ENCODE measurements around the gene GPBAR1. TPM values are rescaled to one million over a fixed set of nuclear protein-coding genes. Genes with fewer than 3 reads are reported as not detected.

The GPBAR1 gene
- total and polyA plus RNA-seq, 2 of the 8 experiments (the other 6 are each of a cell fraction or from before 2014, with no cell fraction given) = 0.32 to 0.59 TPM

DNA sequence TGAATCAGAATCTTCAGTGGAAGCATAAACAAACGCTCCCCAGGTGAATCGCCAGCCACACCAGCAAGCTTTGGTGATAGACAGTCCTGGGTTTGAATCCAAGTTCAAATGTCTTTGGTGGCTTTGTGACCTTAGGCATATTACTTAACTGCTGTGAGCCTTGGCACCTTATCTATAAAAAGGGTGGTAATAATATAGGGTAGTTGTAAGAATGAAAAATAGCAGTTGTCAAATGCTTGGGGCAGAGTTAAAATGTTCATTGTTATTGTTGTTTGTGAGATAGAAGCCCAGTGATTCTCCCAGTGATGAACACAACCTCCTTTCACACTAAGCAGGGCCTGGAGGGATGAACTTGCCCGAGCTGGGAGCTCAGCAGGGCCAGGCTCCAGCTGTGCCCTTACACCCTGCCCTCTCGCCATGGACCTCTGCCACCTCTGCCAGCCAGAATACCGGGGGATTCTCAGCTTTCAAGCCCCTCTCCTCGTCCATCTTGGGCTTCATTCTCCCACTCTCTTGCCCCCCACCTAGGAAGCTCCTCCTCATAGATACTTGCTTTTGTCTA lies 37.6 kb downstream of the GPBAR1 start:
- POLR2A ChIA-PET (ENCODE audit: partially characterized antibody) = interaction anchor here (1.6 kb wide), 1 partner anchor 99 kb away, joined by 3 read pairs; no protein-coding TSS in a partner anchor
- 0 out of 2 replicates have a peak overlapping the region, but pooled peaks have one; percentile 44 for H2BK5ac ChIP-seq (ENCODE audit: low read depth, low read length)
- H2AFZ ChIP-seq (ENCODE audit: low read length) = no peak overlapping the region
- no peak overlapping the region for H4K8ac ChIP-seq (ENCODE audit: extremely low read depth, insufficient read depth, low read length)
- peak overlapping the region; percentile 72 for H3K4ac ChIP-seq (replicated peaks; ENCODE audit: insufficient read length, low read depth, low read length)
- H4K20me1 ChIP-seq (replicated peaks in 1 of 2; ENCODE audit: control insufficient read depth in 1 of 2, insufficient read depth in 2 of 2, low read length in 2 of 2) = no peaks in the 10 kb centered on the region
- CTCF ChIA-PET (ENCODE audit: partially characterized antibody) = interaction anchor here (0.9 to 12.1 kb wide), 12 partner anchors 8 to 168 kb away, joined by 3 to 192 read pairs (median 5); partner anchors contain the start of gene CATIP
- H3K79me1 ChIP-seq (ENCODE audit: low read depth, low read length) = no peaks in the 10 kb centered on the region
- no peaks in the 10 kb centered on the region for H3K79me2 ChIP-seq (ENCODE audit: control insufficient read depth in 1 of 2, insufficient read depth in 2 of 2, low read length in 2 of 2)
- H3K27ac ChIP-seq (ENCODE audit: low read depth, low read length) = no peak overlapping the region
- H2BK15ac ChIP-seq (ENCODE audit: low read length) = no peak overlapping the region
- H3K4me3 ChIP-seq (ENCODE audit: extremely low read depth in 1 of 4, insufficient read depth in 2 of 4, low read depth in 3 of 4, low read length in 4 of 4) = no peak overlapping the region
- peaks cover 0 to 6% (median 1%) of the 10 kb centered on the region in 4 experiments; a peak in 3 of 7 replicates for H3K4me1 ChIP-seq (replicated peaks in 1 of 4; ENCODE audit: control insufficient read depth in 3 of 4, insufficient read depth in 4 of 4, low read length in 3 of 4)
- H4K91ac ChIP-seq (replicated peaks; ENCODE audit: insufficient read length, low read length) = no peak overlapping the region
- H3K23ac ChIP-seq (ENCODE audit: insufficient read length) = no peak overlapping the region
- FAIRE-seq (no peak), DNase-seq (ENCODE audit: low read depth in 1 of 2, low spot score in 2 of 2) (no peak)
- H2AK5ac ChIP-seq (ENCODE audit: low read depth, low read length) = no peak overlapping the region
- H3K36me3 ChIP-seq (ENCODE audit: control insufficient read depth in 2 of 4, insufficient read depth in 4 of 4, low read length in 3 of 4) = no peaks in the 10 kb centered on the region
- H3K14ac ChIP-seq (ENCODE audit: insufficient read length) = no peak overlapping the region
- no peak overlapping the region for H3K18ac ChIP-seq (ENCODE audit: extremely low read depth, low read length)
- H3K9ac ChIP-seq (replicated peaks in 1 of 4; ENCODE audit: extremely low read depth in 1 of 4, low read depth in 3 of 4, low read length in 3 of 4) = no peak overlapping the region
- H3K9me3 ChIP-seq (ENCODE audit: insufficient read depth in 2 of 2, low read depth in 1 of 2, low read length in 1 of 2) = no peaks in the 10 kb centered on the region
- no peak overlapping the region for H2BK20ac ChIP-seq (ENCODE audit: low read length)
- H3K56ac ChIP-seq (replicated peaks; ENCODE audit: insufficient read length, low read depth, low read length) = no peak overlapping the region
- no peaks in the 10 kb centered on the region for H3K27me3 ChIP-seq (replicated peaks in 1 of 4; ENCODE audit: control insufficient read depth in 3 of 4, extremely low read depth in 1 of 4, insufficient read depth in 3 of 4, low read length in 3 of 4)
- H3K23me2 ChIP-seq (ENCODE audit: low read depth, low read length) = no peaks in the 10 kb centered on the region
- H2BK12ac ChIP-seq (ENCODE audit: low read depth, low read length) = 0 out of 2 replicates have a peak overlapping the region, but pooled peaks have one; percentile 50
- H3K4me2 ChIP-seq (ENCODE audit: insufficient read depth in 1 of 2, low read depth in 2 of 2, low read length in 2 of 2) = no peak overlapping the region
- H4K5ac ChIP-seq (ENCODE audit: insufficient read length, low read depth, low read length) = no peak overlapping the region
- 75% methylated on average over 6 of the region's 6 CpGs; no CpG with 5 or more reads in 1 of the 2 experiments for WGBS, 2 experiments (ENCODE audit: extremely low coverage in 1 of 2, insufficient coverage in 1 of 2, insufficient read length in 1 of 2, insufficient replicate concordance in 2 of 2, low coverage in 1 of 2, low lambda C conversion rate in 2 of 2, missing lambda C conversion rate in 1 of 2)
- no peak overlapping the region for H2BK120ac ChIP-seq (replicated peaks; ENCODE audit: low read depth, low read length)
- TF ChIP-seq POLR2A (IDR thresholded peaks at IDR 0.05; ENCODE audit: control extremely low read depth in 1 of 2, low read depth in 2 of 2, low read length in 2 of 2) = no peak
- TF ChIP-seq RFX5 (IDR thresholded peaks at IDR 0.05; ENCODE audit: borderline replicate concordance, low read depth, low read length) = no peak
- TF ChIP-seq PHF8 (conservative IDR thresholded peaks at IDR 0.05; ENCODE audit: low read depth, low read length) = no peak
- no peak for TF ChIP-seq POLR2AphosphoS5 (IDR thresholded peaks at IDR 0.05; ENCODE audit: low read depth, low read length)
- TF ChIP-seq TAF1 (IDR thresholded peaks at IDR 0.05; ENCODE audit: low read depth, low read length) = no peak
- no peak for TF ChIP-seq CBX8 (IDR thresholded peaks at IDR 0.05; ENCODE audit: borderline replicate concordance, low read depth, low read length)
- no peak for TF ChIP-seq EGR1 (IDR thresholded peaks at IDR 0.05; ENCODE audit: borderline replicate concordance, low read depth, low read length)
- TF ChIP-seq, protein P1, sequence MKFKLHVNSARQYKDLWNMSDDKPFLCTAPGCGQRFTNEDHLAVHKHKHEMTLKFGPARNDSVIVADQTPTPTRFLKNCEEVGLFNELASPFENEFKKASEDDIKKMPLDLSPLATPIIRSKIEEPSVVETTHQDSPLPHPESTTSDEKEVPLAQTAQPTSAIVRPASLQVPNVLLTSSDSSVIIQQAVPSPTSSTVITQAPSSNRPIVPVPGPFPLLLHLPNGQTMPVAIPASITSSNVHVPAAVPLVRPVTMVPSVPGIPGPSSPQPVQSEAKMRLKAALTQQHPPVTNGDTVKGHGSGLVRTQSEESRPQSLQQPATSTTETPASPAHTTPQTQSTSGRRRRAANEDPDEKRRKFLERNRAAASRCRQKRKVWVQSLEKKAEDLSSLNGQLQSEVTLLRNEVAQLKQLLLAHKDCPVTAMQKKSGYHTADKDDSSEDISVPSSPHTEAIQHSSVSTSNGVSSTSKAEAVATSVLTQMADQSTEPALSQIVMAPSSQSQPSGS (IDR thresholded peaks at IDR 0.05; ENCODE audit: low read length) = no peak
- TF ChIP-seq, protein P2, sequence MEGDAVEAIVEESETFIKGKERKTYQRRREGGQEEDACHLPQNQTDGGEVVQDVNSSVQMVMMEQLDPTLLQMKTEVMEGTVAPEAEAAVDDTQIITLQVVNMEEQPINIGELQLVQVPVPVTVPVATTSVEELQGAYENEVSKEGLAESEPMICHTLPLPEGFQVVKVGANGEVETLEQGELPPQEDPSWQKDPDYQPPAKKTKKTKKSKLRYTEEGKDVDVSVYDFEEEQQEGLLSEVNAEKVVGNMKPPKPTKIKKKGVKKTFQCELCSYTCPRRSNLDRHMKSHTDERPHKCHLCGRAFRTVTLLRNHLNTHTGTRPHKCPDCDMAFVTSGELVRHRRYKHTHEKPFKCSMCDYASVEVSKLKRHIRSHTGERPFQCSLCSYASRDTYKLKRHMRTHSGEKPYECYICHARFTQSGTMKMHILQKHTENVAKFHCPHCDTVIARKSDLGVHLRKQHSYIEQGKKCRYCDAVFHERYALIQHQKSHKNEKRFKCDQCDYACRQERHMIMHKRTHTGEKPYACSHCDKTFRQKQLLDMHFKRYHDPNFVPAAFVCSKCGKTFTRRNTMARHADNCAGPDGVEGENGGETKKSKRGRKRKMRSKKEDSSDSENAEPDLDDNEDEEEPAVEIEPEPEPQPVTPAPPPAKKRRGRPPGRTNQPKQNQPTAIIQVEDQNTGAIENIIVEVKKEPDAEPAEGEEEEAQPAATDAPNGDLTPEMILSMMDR (IDR thresholded peaks at IDR 0.05; ENCODE audit: control extremely low read depth in 1 of 3, insufficient read depth in 1 of 3, low read depth in 1 of 3, low read length in 3 of 3) = no peak
